Measurements from ENCODE around the gene FSCN2.
"Not testable (repeated sequence)": the region's sequence is repeated elsewhere in the genome, so short reads cannot be mapped to it uniquely, and the experiment has no call there.

FSCN2 gene

GRCh38 chr17:81578561-81579225 lies 50.5 kb downstream of the FSCN2 start:
- peak in 1 of 2 donors; percentile 4 for DNase-seq (ENCODE audit: low read depth in 2 of 2)

- no peak for DNase-seq (ENCODE audit: low read depth in 2 of 2)
Measured at GRCh38 chr17:81579298-81579697, 51.1 kb downstream of the FSCN2 start.

DNA sequence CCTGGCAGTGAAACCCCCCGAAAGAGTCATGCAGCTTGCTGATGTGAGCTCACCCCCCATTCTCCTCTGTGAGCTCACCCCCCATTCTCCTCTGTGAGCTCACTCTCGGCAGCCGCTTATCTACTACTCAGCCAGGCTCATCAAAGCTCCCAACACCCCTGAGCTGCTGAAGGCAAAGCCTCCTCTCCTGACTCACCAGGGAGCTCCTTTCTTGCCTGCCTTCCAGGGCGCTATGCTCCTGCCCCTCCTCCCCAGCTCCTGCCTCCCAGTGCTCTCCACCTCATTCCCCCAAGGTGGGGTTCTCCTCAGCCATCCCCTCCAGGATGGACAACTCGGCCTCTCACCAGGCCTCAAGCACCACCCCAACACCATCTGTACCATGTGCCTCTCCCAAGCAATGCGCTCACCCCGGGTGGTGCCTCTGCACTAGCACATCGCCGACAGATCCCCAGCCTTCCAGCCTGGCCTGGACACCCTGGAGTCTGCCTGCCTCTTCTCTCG lies 51.7 kb downstream of the FSCN2 start:
- DNase-seq (ENCODE audit: low read depth in 2 of 2), result no peak

GRCh38 chr17:81580481-81580880 lies 52.3 kb downstream of the FSCN2 start:
- DNase-seq (ENCODE audit: low read depth in 2 of 2), result no peak

DNA sequence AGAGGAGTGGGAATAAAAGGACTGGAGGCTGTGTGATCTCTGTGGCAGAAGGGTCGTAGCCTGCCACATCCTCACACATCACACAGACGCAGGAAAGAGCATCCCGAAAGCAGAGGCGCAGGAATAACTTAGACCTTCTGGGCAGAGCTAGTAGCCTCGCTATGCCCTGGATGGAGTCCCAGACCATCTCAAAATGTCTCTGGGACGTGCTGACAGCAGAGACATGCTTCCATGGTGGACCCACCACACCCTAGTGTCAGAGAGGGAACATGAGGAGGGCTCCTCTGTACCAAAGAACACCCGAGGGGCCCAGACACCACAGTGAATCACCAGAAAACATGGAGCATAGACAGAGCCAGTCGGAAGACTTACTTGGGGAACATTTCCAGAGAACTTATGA lies 53.6 kb downstream of the FSCN2 start:
- no peak for DNase-seq (ENCODE audit: low read depth in 2 of 2)

DNA sequence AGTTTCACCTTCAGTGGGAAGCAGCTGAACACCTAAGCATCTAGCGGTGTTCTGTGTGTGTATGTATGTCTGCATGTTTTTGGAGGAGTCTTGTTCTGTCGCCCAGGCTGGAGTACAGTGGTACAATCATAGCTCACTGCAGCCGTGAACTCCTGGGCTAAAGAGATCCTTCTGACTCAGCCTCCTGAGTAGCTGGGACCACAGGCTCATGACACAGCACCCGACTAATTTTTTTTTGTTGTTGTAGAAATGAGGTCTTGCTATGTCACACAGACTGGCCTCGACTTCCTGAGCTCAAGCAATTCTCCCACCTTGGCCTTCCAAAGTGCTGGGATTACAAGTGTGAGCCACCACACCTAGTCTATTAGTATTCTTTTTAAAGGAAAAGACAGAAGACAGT lies 54.2 kb downstream of the FSCN2 start:
- DNase-seq (ENCODE audit: low read depth in 2 of 2), result no peak

DNA sequence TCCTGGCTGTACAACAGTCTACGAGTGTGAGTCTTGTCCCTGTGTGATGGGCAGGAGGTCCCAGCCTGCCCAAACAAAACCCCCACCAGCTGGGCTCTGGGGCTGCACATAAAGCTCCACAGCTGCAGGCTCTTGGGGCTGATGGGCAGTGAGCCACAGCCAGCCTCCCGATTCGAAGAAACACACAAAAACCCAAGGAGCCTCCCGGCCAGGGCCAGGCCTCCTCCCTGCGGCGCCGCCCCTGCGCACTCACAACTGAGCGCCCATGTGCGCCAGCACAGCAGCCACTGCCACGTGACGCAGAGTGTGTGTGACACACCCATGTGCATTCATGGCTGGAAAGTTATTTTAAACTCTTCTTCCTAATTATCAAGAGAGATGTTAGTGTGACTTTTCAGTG lies 54.6 kb downstream of the FSCN2 start:
- no peak for DNase-seq (ENCODE audit: low read depth in 2 of 2)

DNA sequence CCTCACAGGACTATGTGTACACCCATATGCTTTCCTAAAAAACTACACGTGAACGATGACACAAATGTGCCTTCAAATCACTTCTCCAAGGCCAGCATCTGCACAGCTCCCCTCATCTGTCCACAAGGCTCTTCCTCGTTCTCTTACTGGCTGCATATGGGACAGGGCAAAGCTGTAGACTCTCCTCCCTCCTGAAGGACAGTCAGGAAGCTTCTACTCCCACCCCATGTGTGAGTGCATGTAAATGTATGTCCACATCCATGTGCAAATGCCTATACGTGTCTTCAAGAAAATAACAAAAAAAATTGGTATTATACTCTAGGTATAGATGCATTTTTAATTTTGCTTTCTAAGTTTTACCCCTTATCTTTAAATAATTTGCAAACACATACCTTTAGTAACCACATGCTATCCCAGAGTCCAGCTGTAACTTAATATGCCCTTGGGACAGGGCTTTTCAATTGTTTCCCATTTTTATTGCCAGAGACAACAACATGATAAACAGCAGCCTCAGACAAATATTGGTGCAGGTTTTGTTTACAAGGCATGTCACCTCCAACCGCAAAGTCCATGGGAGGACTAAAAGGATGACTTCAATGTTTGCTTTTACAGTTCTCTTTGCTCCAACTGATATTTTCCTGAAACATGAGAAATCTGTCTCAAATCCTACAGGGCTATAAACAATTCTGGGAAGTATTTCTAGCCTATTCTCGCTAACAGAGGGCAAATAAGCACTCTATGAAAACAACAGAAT lies 55.6 kb downstream of the FSCN2 start:
- DNase-seq (ENCODE audit: low read depth in 2 of 2), result no peak

- not testable (repeated sequence) for DNase-seq (ENCODE audit: low read depth in 2 of 2)
Measured at GRCh38 chr17:81584771-81585170, 56.6 kb downstream of the FSCN2 start.

- DNase-seq (ENCODE audit: low read depth in 2 of 2), result no peak
Measured at GRCh38 chr17:81586096-81586495, 57.9 kb downstream of the FSCN2 start.

Measured in stimulated activated CD8-positive, alpha-beta memory T cell treated with anti-CD3 and anti-CD28 coated beads, Interleukin-15, amount 100 ng/mL, for 48 hours (primary cell).